ENCODE measurements around the gene RASA3. TPM values are rescaled to one million over a fixed set of nuclear protein-coding genes. Genes with fewer than 3 reads are reported as not detected.

The RASA3 gene
- total RNA-seq, 1 experiment from 2014 or later: 18.6 TPM

GRCh38 chr13:113955691-113956090 is 176.7 kb downstream of the RASA3 start:
- TF ChIP-seq SIN3A (IDR thresholded peaks at IDR 0.05; ENCODE audit: low read depth) (no peak), SP1 (IDR thresholded peaks at IDR 0.05; ENCODE audit: low read depth) (no peak), POLR2AphosphoS5 (IDR thresholded peaks at IDR 0.05; ENCODE audit: low read depth, low read length) (no peak), SRF (IDR thresholded peaks at IDR 0.05; ENCODE audit: low read depth) (no peak), ZNF274 (IDR thresholded peaks at IDR 0.05; ENCODE audit: low read depth, low read length) (no peak), CBX3 (IDR thresholded peaks at IDR 0.05; ENCODE audit: low read depth) (no peak), ZBTB33 (IDR thresholded peaks at IDR 0.05; ENCODE audit: extremely low read depth, insufficient replicate concordance, low read length) (no peak), EZH2 (IDR thresholded peaks at IDR 0.05) (no peak), JUND (IDR thresholded peaks at IDR 0.05) (no peak), ELF1 (IDR thresholded peaks at IDR 0.05; ENCODE audit: borderline replicate concordance, low read depth) (no peak), EGR1 (IDR thresholded peaks at IDR 0.05; ENCODE audit: low read depth) (no peak), CEBPB (IDR thresholded peaks at IDR 0.05; ENCODE audit: low read depth) (no peak), FOSL1 (IDR thresholded peaks at IDR 0.05; ENCODE audit: low read depth) (no peak), RAD21 (IDR thresholded peaks at IDR 0.05; ENCODE audit: low read depth) (no peak), EZH2phosphoT487 (IDR thresholded peaks at IDR 0.05; ENCODE audit: borderline replicate concordance) (no peak)
- no TSS peak for BruUV-seq (replicated peaks)
- Histone ChIP-seq H3K9ac (ENCODE audit: low read length) (no peak overlapping the region), H3K79me2 (ENCODE audit: insufficient read depth, low read length) (no peaks in the 10 kb centered on the region), H3K4me3 (replicated peaks in 1 of 2; ENCODE audit: low read depth in 1 of 2, low read length in 2 of 2) (no peak overlapping the region), H3K4me2 (ENCODE audit: low read length) (no peak overlapping the region), H3K9me3 (ENCODE audit: control insufficient read depth in 1 of 2, insufficient read depth in 1 of 2, low read depth in 1 of 2, low read length in 2 of 2) (peaks cover 13 to 17% of the 10 kb centered on the region in 2 experiments; a peak in 3 of 4 replicates), H2AFZ (ENCODE audit: low read depth, low read length, poor library complexity, severe bottlenecking) (no peak overlapping the region), H3K36me3 (ENCODE audit: control insufficient read depth in 1 of 2, insufficient read depth in 2 of 2, low read length in 2 of 2) (no peaks in the 10 kb centered on the region), H3K27me3 (ENCODE audit: insufficient read depth, low read length) (no peaks in the 10 kb centered on the region), H3K9me2 (ENCODE audit: insufficient read depth) (no peaks in the 10 kb centered on the region), H3K27ac (ENCODE audit: low read depth, low read length) (no peak overlapping the region), H3K4me1 (ENCODE audit: control insufficient read depth in 1 of 2, insufficient read depth in 2 of 2, low read length in 2 of 2) (peaks cover 0 to 9% of the 10 kb centered on the region in 2 experiments; a peak in 3 of 4 replicates), H4K20me1 (ENCODE audit: insufficient read depth) (no peaks in the 10 kb centered on the region)
- intact Hi-C loops (cut with micrococcal nuclease): loop anchor here (10.0 kb wide), 1 partner anchor 189 kb away; no protein-coding TSS in a partner anchor
- no peak for ATAC-seq
- no peak for DNase-seq (ENCODE audit: low read depth, low spot score)
- ChIA-PET RAD21 (ENCODE audit: low non-redundant PET in 1 of 2, low total read pairs in 2 of 2, uncharacterized antibody in 2 of 2, unreplicated experiment in 2 of 2) (no interaction called here), CTCF (no interaction called here), POLR2A (no interaction called here)

Data from HCT116 (cell line).